ENCODE data around the gene PDE6B. TPM values are rescaled to one million over a fixed set of nuclear protein-coding genes. Genes with fewer than 3 reads are reported as not detected.

Gene PDE6B
- total RNA-seq, 1 experiment from 2014 or later = 0.10 TPM

- no peaks in the 10 kb centered on the region for H3K9me3 ChIP-seq
- DNase-seq = no peak
- H3K36me3 ChIP-seq = no peaks in the 10 kb centered on the region
- H3K27me3 ChIP-seq = no peaks in the 10 kb centered on the region
- no peak overlapping the region for H3K4me3 ChIP-seq
These were observed 84.7 kb downstream of the PDE6B start for GRCh38 chr4:710116-710515.

DNA sequence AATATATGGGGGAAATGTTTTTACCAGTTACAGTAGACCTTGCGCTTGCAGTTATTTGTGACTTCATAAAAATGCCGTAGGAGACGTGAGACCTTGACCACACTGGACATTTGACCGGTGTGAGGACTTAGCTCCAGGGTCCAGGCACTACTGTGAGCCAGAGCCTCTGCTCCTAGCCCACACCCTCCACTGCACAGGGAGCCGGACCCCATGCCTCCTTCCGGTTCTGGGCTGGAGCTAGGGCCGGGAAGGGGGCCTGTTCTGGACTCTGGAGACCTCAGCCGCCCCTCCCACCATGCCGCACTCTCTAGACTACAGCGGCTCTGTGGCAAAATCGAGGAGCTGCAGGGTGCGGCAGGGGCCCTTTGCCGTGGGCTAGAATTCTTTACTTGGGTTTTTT lies 85.5 kb downstream of the PDE6B start:
- Histone ChIP-seq H3K9me3 (no peaks in the 10 kb centered on the region), H3K36me3 (no peaks in the 10 kb centered on the region), H3K4me3 (no peak overlapping the region), H3K27me3 (no peaks in the 10 kb centered on the region)
- DNase-seq = no peak

GRCh38 chr4:712093-712492 lies 86.7 kb downstream of the PDE6B start:
- no peak for DNase-seq
- H3K4me3 ChIP-seq = no peak overlapping the region
- H3K36me3 ChIP-seq = no peaks in the 10 kb centered on the region
- H3K27me3 ChIP-seq = no peaks in the 10 kb centered on the region
- H3K9me3 ChIP-seq = no peaks in the 10 kb centered on the region

DNA sequence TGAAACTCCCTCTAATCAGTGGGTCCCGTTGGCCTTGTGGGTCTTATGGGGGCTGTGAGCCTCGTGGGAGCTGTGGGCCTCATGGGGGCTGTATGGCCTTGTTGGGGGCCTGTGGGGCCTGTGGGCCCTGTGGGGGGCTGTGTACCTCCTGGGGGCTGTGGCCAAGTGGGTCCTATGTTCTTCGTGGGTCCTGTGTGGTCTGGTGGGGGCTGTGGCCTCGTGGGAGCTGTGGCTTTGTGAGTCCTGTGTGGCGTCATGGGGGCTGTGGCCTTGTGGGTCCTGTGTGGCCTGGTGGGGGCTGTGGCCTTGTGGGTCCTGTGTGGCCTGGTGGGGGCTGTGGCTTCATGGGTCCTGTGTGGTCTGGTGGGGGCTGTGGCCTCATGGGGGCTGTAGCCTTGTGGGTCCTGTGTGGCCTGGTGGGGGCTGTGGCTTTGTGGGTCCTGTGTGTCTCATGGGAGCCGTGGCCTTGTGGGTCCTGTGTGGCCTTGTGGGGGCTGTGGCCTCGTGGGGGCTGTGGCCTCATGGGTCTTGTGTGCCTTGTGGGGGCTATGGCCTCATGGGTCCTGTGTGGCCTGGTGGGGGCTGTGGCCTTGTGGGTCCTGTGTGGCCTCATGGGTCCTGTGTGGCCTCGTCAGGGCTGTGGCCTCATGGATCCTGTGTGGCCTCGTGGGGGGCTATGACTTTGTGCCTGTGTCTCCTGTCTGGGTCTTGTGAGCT lies 87.7 kb downstream of the PDE6B start:
- Histone ChIP-seq H3K4me3 (no peak overlapping the region), H3K36me3 (no peaks in the 10 kb centered on the region), H3K9me3 (no peaks in the 10 kb centered on the region), H3K27me3 (no peaks in the 10 kb centered on the region)
- DNase-seq = no peak

- DNase-seq = no peak
- Histone ChIP-seq H3K27me3 (no peaks in the 10 kb centered on the region), H3K36me3 (no peaks in the 10 kb centered on the region), H3K4me3 (no peak overlapping the region), H3K9me3 (no peaks in the 10 kb centered on the region)
These were observed 88.7 kb downstream of the PDE6B start for GRCh38 chr4:714087-714486.

GRCh38 chr4:717601-718320 lies 92.4 kb downstream of the PDE6B start:
- Histone ChIP-seq H3K36me3 (no peaks in the 10 kb centered on the region), H3K27me3 (no peaks in the 10 kb centered on the region), H3K9me3 (no peaks in the 10 kb centered on the region), H3K4me3 (no peak overlapping the region)
- DNase-seq = no peak

DNA sequence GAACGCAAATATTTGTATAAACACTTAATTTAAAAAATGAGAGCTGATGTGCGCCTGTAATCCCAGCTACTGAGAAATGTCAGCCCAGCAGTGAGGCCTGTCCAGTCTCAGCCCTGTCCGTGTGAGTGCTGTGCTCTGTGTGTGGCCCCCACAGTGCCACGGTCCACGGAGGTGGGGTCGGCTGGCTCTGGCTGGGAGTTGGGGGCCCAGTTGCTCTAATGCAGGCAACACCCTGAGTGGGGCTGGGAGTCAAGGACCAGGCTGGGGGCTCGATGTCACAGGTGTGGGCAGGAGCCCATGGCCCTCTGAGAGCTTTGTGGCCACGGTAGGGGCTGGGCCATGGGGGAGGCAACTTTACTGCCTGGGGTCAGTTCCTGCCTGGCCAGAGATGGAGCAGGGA lies 93.1 kb downstream of the PDE6B start:
- H3K36me3 ChIP-seq = no peaks in the 10 kb centered on the region
- no peak overlapping the region for H3K4me3 ChIP-seq
- no peak for DNase-seq
- no peaks in the 10 kb centered on the region for H3K9me3 ChIP-seq
- H3K27me3 ChIP-seq = no peaks in the 10 kb centered on the region

Other genes with a start within 250 kb of the PDE6B start
- gene ZNF721, start 126.4 kb upstream of the PDE6B start, total RNA-seq (2014; rRNA removed; shearing (Covaris generic); ENCODE audit: low replicate concordance) = 1.6 and 4.8 TPM in 2 replicates
- gene PIGG, start 126.4 kb upstream of the PDE6B start, total RNA-seq (2014; rRNA removed; shearing (Covaris generic); ENCODE audit: low replicate concordance) = 13.2 and 25.4 TPM in 2 replicates
- gene TMEM271, start 49.3 kb upstream of the PDE6B start, total RNA-seq (2014; rRNA removed; shearing (Covaris generic); ENCODE audit: low replicate concordance) = not detected in 2 replicates
- 183 TPM in 1 of 2 replicates, not detected in the other for gene ATP5ME, start 48.7 kb downstream of the PDE6B start, total RNA-seq (2014; rRNA removed; shearing (Covaris generic); ENCODE audit: low replicate concordance)
- 1.2 TPM in 1 of 2 replicates, not detected in the other for gene MYL5, start 49.0 kb downstream of the PDE6B start, total RNA-seq (2014; rRNA removed; shearing (Covaris generic); ENCODE audit: low replicate concordance)
- gene SLC49A3, start 63.6 kb downstream of the PDE6B start, total RNA-seq (2014; rRNA removed; shearing (Covaris generic); ENCODE audit: low replicate concordance) = 0.49 TPM in 1 of 2 replicates, not detected in the other
- gene PCGF3, start 80.3 kb downstream of the PDE6B start, total RNA-seq (2014; rRNA removed; shearing (Covaris generic); ENCODE audit: low replicate concordance) = 9.9 and 25.5 TPM in 2 replicates
- not detected in 2 replicates for gene CPLX1, start 200.6 kb downstream of the PDE6B start, total RNA-seq (2014; rRNA removed; shearing (Covaris generic); ENCODE audit: low replicate concordance)

Data from MG63 (cell line).